H1 (cell line): ENCODE results near the gene CARD14. TPM values are rescaled to one million over a fixed set of nuclear protein-coding genes. Genes with fewer than 3 reads are reported as not detected.

Experiments used
- CTCF ChIA-PET: fragments of 300-600 bp; sonication (Branson Sonifier 250); formaldehyde crosslinking; loops from one replicate; lab custom pipeline; 2021; ENCODE audit not compliant: partially characterized antibody; lab: Charles Lee
- POLR2A ChIA-PET: fragments of 300-600 bp; sonication (Branson Sonifier 250); formaldehyde crosslinking; loops from one replicate; lab custom pipeline; 2021; ENCODE audit warnings: inconsistent platforms; ENCODE audit not compliant: partially characterized antibody; lab: Charles Lee
- DNase-seq, 2 experiments: peaks; one replicate each; pipeline versions ENCODE4 v3.0.0 to v3.0.0-alpha.2; 2010 to 2022; ENCODE audit warnings: low spot score in 2 of 2, low read depth in 1 of 2, mixed read lengths in 1 of 2
- FAIRE-seq: peaks from 2 replicates; lab custom pipeline; 2011; peaks lifted over from hg19 to GRCh38; lab: Jason Lieb, UNC
- H2AFZ ChIP-seq: 2 replicates; pipeline ENCODE4 v1.8.1; 2012; ENCODE audit warnings: low read length, inconsistent platforms
- H2AK5ac ChIP-seq: 2 replicates; pipeline ENCODE4 v1.6.1; 2013; ENCODE audit warnings: low read depth, low read length
- H2BK120ac ChIP-seq: replicated peaks from 2 replicates; pipeline ENCODE3; 2013; ENCODE audit warnings: low read depth, low read length, inconsistent platforms
- H2BK12ac ChIP-seq: 2 replicates; pipeline ENCODE4 v1.6.1; 2013; ENCODE audit warnings: low read depth, low read length
- H2BK15ac ChIP-seq: 2 replicates; pipeline ENCODE4 v1.6.1; 2013; ENCODE audit warnings: low read length
- H2BK20ac ChIP-seq: 2 replicates; pipeline ENCODE4 v1.6.1; 2013; ENCODE audit warnings: low read length
- H2BK5ac ChIP-seq: 2 replicates; pipeline ENCODE4 v1.6.1; 2013; ENCODE audit warnings: low read depth, low read length
- H3K14ac ChIP-seq: 2 replicates; pipeline ENCODE4 v1.6.1; 2013; ENCODE audit warnings: inconsistent platforms; ENCODE audit not compliant: insufficient read length
- H3K18ac ChIP-seq: 2 replicates; pipeline ENCODE4 v1.6.1; 2013; ENCODE audit warnings: low read length; ENCODE audit errors: extremely low read depth
- H3K23ac ChIP-seq: 2 replicates; pipeline ENCODE4 v1.6.1; 2013; ENCODE audit warnings: inconsistent platforms; ENCODE audit not compliant: insufficient read length
- H3K23me2 ChIP-seq: 2 replicates; pipeline ENCODE4 v1.6.1; 2013; ENCODE audit warnings: low read depth, low read length
- H3K27ac ChIP-seq: 2 replicates; pipeline ENCODE4 v1.6.1; 2011; ENCODE audit warnings: low read depth, low read length, inconsistent platforms
- H3K27me3 ChIP-seq, 4 experiments: replicated peaks in 1 of 4; 1 replicate in 1 of 4; 2 replicates in 3 of 4; pipeline versions ENCODE4 v1.6.1 to v1.8.1; 2011 to 2013; ENCODE audit warnings: low read length in 3 of 4, mild to moderate bottlenecking in 3 of 4, inconsistent platforms in 2 of 4, mixed read lengths in 2 of 4, moderate library complexity in 1 of 4; ENCODE audit not compliant: control insufficient read depth in 3 of 4, insufficient read depth in 3 of 4; ENCODE audit errors: extremely low read depth in 1 of 4
- H3K36me3 ChIP-seq, 4 experiments: 2 replicates each; pipeline versions ENCODE4 v1.6.1 to v1.8.1; 2011 to 2013; ENCODE audit warnings: mild to moderate bottlenecking in 4 of 4, low read length in 3 of 4, moderate library complexity in 2 of 4, control low read depth in 1 of 4, inconsistent platforms in 1 of 4; ENCODE audit not compliant: insufficient read depth in 4 of 4, control insufficient read depth in 2 of 4
- H3K4ac ChIP-seq: replicated peaks from 2 replicates; pipeline ENCODE3; 2013; ENCODE audit warnings: low read length, low read depth, mixed read lengths, inconsistent platforms; ENCODE audit not compliant: insufficient read length
- H3K4me1 ChIP-seq, 4 experiments: replicated peaks in 1 of 4; 1 replicate in 1 of 4; 2 replicates in 3 of 4; pipeline versions ENCODE4 v1.6.1 to v1.8.1; 2011 to 2013; ENCODE audit warnings: low read length in 3 of 4, inconsistent platforms in 2 of 4, mixed read lengths in 1 of 4; ENCODE audit not compliant: insufficient read depth in 4 of 4, control insufficient read depth in 3 of 4
- H3K4me2 ChIP-seq, 2 experiments: 2 replicates each; pipeline versions ENCODE4 v1.6.1 to v1.8.1; 2011 to 2013; ENCODE audit warnings: low read depth in 2 of 2, low read length in 2 of 2, control low read depth in 1 of 2, inconsistent platforms in 1 of 2, mild to moderate bottlenecking in 1 of 2; ENCODE audit not compliant: insufficient read depth in 1 of 2
- H3K4me3 ChIP-seq, 4 experiments: fragments of 200-600, 300-600 bp in 1 of 4; sonication (generic), shearing (Covaris generic), sonication (Bioruptor Twin) in 1 of 4; 2 replicates each; pipeline versions ENCODE4 v1.5.1 to v1.8.1; 2011 to 2016; ENCODE audit warnings: low read length in 4 of 4, low read depth in 3 of 4, control low read depth in 2 of 4, inconsistent platforms in 2 of 4, mild to moderate bottlenecking in 2 of 4, mixed read lengths in 1 of 4, moderate library complexity in 1 of 4; ENCODE audit not compliant: insufficient read depth in 2 of 4; ENCODE audit errors: extremely low read depth in 1 of 4
- H3K56ac ChIP-seq: replicated peaks from 2 replicates; pipeline ENCODE3; 2013; ENCODE audit warnings: low read depth, mild to moderate bottlenecking, mixed read lengths, low read length, inconsistent platforms; ENCODE audit not compliant: insufficient read length
- H3K79me1 ChIP-seq: 2 replicates; pipeline ENCODE4 v1.6.1; 2013; ENCODE audit warnings: low read depth, low read length, control low read depth
- H3K79me2 ChIP-seq, 2 experiments: 2 replicates each; pipeline versions ENCODE4 v1.6.1 to v1.8.1; 2012 to 2013; ENCODE audit warnings: low read length in 2 of 2, mild to moderate bottlenecking in 2 of 2, inconsistent platforms in 1 of 2; ENCODE audit not compliant: insufficient read depth in 2 of 2, control insufficient read depth in 1 of 2
- H3K9ac ChIP-seq, 4 experiments: replicated peaks in 1 of 4; 1 replicate in 1 of 4; 2 replicates in 3 of 4; pipeline versions ENCODE4 v1.6.1 to v1.8.1; 2011 to 2013; ENCODE audit warnings: low read depth in 3 of 4, low read length in 3 of 4, control low read depth in 2 of 4, mild to moderate bottlenecking in 2 of 4, moderate library complexity in 2 of 4, inconsistent platforms in 1 of 4; ENCODE audit errors: extremely low read depth in 1 of 4
- H3K9me3 ChIP-seq, 2 experiments: 2 replicates each; pipeline versions ENCODE4 v1.6.1 to v1.8.1; 2012 to 2013; ENCODE audit warnings: mild to moderate bottlenecking in 2 of 2, moderate library complexity in 2 of 2, control low read depth in 1 of 2, inconsistent platforms in 1 of 2, low read depth in 1 of 2, low read length in 1 of 2, mixed read lengths in 1 of 2; ENCODE audit not compliant: insufficient read depth in 2 of 2
- H4K20me1 ChIP-seq, 2 experiments: replicated peaks in 1 of 2; 2 replicates each; pipeline versions ENCODE3 to v1.8.1; 2011 to 2013; ENCODE audit warnings: inconsistent platforms in 2 of 2, low read length in 2 of 2, mild to moderate bottlenecking in 1 of 2; ENCODE audit not compliant: insufficient read depth in 2 of 2, control insufficient read depth in 1 of 2
- H4K5ac ChIP-seq: 2 replicates; pipeline ENCODE4 v1.6.1; 2013; ENCODE audit warnings: low read length, low read depth, mixed read lengths, inconsistent platforms; ENCODE audit not compliant: insufficient read length
- H4K8ac ChIP-seq: 2 replicates; pipeline ENCODE4 v1.8.0; 2013; ENCODE audit warnings: mild to moderate bottlenecking, moderate library complexity, low read length, inconsistent platforms; ENCODE audit not compliant: insufficient read depth; ENCODE audit errors: extremely low read depth
- H4K91ac ChIP-seq: replicated peaks from 2 replicates; pipeline ENCODE3; 2013; ENCODE audit warnings: low read length, mixed read lengths, inconsistent platforms; ENCODE audit not compliant: insufficient read length
- CTCF ChIP-seq, 3 experiments: IDR thresholded peaks; 1 replicate in 2 of 3; 2 replicates in 1 of 3; pipeline versions ENCODE4 v1.5.1 to v1.6.1; 2011; ENCODE audit warnings: low read length in 3 of 3, mild to moderate bottlenecking in 3 of 3, inconsistent platforms in 2 of 3, low read depth in 1 of 3, moderate library complexity in 1 of 3; ENCODE audit not compliant: insufficient read depth in 1 of 3; ENCODE audit errors: control extremely low read depth in 1 of 3
- HDAC6 ChIP-seq: IDR thresholded peaks from one replicate; pipeline ENCODE4 v1.7.1; 2012; ENCODE audit warnings: low read depth, mild to moderate bottlenecking, inconsistent platforms, low read length, moderate library complexity
- RFX5 ChIP-seq: IDR thresholded peaks from 2 replicates; pipeline ENCODE4 v1.6.1; 2011; ENCODE audit warnings: low read depth, low read length, improper control_type of control experiment, borderline replicate concordance
- SUZ12 ChIP-seq: fragments of 200-600 bp; sonication (generic); IDR thresholded peaks from 2 replicates; pipeline ENCODE4 v1.6.1; 2012; ENCODE audit warnings: mild to moderate bottlenecking, inconsistent platforms, low read length, moderate library complexity, mixed read lengths
- WGBS, 2 experiments: shearing (Covaris generic) in 1 of 2; methylation state at CpG; one replicate each; pipeline versions ENCODE4 v1.1.6 to v1.1.7; 2013 to 2015; ENCODE audit warnings: low lambda C conversion rate in 2 of 2, mixed read lengths in 2 of 2, inconsistent platforms in 1 of 2, low coverage in 1 of 2, missing lambda C conversion rate in 1 of 2; ENCODE audit not compliant: insufficient replicate concordance in 2 of 2, insufficient coverage in 1 of 2, insufficient read length in 1 of 2; ENCODE audit errors: extremely low coverage in 1 of 2, missing lambda C conversion rate in 1 of 2; 5-methylcytosine and 5-hydroxymethylcytosine counted together
- polyA plus RNA-seq, 7 experiments: library from polyadenylated mRNA; depleted of rRNA in 3 of 7; stranded (reverse) in 5 of 7; unstranded in 2 of 7; fragments of >200 nt in 5 of 7; fragments of 200-250 nt in 2 of 7; gene quantifications; 1 replicate in 5 of 7; 2 replicates in 1 of 7; 4 replicates in 1 of 7; pipeline versions ENCODE4 v1.2.1 to v1.2.3, GENCODE V29; 2011 to 2013; ENCODE audit warnings: missing spikeins in 2 of 7, mixed read lengths in 2 of 7
- total RNA-seq: library from RNA; stranded (reverse); fragmentation: NEBNext Ultra II Directional; extraction: Animal tissue kit (Norgen Biotek cat#: 25700); gene quantifications from 2 replicates; pipeline ENCODE4 v1.2.1, GENCODE V29; 2021

The CARD14 gene
- total and polyA plus RNA-seq, 2 of the 8 experiments (the other 6 are each of a cell fraction or from before 2014, with no cell fraction given), result 0.08 TPM; not detected in 1

DNA sequence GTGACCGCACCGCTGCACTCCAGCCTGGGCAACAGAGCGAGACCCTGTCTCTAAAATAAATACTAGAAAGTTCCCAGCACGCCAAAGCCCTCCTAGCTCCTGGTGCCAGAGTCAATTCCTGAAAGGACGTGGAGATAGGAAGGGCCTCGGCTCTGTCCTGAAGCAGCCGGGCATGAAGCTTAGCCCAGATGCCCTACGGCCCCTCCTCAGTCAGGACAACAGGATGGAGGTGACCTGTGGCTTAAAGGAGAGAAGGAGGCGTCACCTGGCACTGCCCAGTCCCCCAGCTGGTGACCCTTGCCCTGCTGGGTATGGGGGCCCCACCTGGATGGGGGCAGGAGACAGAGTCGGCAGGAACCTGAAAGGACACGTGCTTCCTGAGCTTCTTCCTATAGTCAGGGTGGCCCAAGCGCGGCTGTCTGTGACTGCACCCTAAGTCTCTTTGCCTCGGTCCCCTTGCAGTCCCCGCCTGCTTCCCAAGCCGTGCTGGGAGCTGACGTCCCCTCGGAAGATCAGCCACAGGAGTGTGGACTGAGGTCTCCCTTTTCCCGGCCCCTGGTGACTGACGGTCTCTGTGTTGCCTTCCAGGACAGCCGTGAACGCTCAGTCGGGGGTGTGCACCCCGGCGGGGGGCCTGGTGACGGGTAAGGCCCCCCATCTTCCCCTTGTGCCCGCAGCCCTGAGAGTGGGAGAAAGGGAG lies 75.9 kb downstream of the CARD14 start:
- H4K5ac ChIP-seq, result no peak overlapping the region
- H3K18ac ChIP-seq, result no peak overlapping the region
- H3K23ac ChIP-seq, result no peak overlapping the region
- FAIRE-seq, result no peak
- peaks cover 0 to 3% of the 10 kb centered on the region in 2 experiments for H4K20me1 ChIP-seq
- H3K4me3 ChIP-seq, result no peak overlapping the region
- H3K4me1 ChIP-seq, result no peaks in the 10 kb centered on the region
- no peak overlapping the region for H2BK20ac ChIP-seq
- H3K79me1 ChIP-seq, result no peaks in the 10 kb centered on the region
- H2AK5ac ChIP-seq, result no peak overlapping the region
- CTCF ChIA-PET, result interaction anchor here (1.9 kb wide), 1 partner anchor 17 kb away, joined by 4 read pairs; no protein-coding TSS in a partner anchor
- H3K4me2 ChIP-seq, result no peak overlapping the region
- peaks cover 0 to 8% (median 5%) of the 10 kb centered on the region in 4 experiments; a peak in 5 of 8 replicates for H3K36me3 ChIP-seq
- H3K23me2 ChIP-seq, result no peaks in the 10 kb centered on the region
- H2BK5ac ChIP-seq, result no peak overlapping the region
- no peak overlapping the region for H2BK12ac ChIP-seq
- no peak overlapping the region for H2AFZ ChIP-seq
- TF ChIP-seq HDAC6, result no peak
- no peak for TF ChIP-seq SUZ12
- TF ChIP-seq RFX5, result no peak
- no peak for TF ChIP-seq CTCF (IDR thresholded peaks at IDR 0.05; ENCODE audit: control extremely low read depth in 1 of 3, insufficient read depth in 1 of 3, low read depth in 1 of 3, low read length in 3 of 3)
- H2BK15ac ChIP-seq, result no peak overlapping the region
- no peak overlapping the region for H3K56ac ChIP-seq
- no peaks in the 10 kb centered on the region for H3K27me3 ChIP-seq
- no peak overlapping the region for H4K8ac ChIP-seq
- no peak overlapping the region for H2BK120ac ChIP-seq
- 96% methylated on average over 22 of the region's 27 CpGs; no CpG with 5 or more reads in 1 of the 2 experiments for WGBS, 2 experiments
- DNase-seq, result no peak
- H3K9ac ChIP-seq, result no peak overlapping the region
- no peak overlapping the region for H3K14ac ChIP-seq
- no peak overlapping the region for H4K91ac ChIP-seq
- H3K27ac ChIP-seq, result no peak overlapping the region
- POLR2A ChIA-PET, result interaction anchor here (0.8 to 1.5 kb wide), 4 partner anchors 9 to 16 kb away, joined by 3 read pairs; no protein-coding TSS in a partner anchor
- no peaks in the 10 kb centered on the region; a peak in 1 of 4 replicates for H3K9me3 ChIP-seq
- H3K79me2 ChIP-seq, result no peaks in the 10 kb centered on the region
- H3K4ac ChIP-seq, result no peak overlapping the region
